Measurements from ENCODE around the gene ABHD12. TPM values are rescaled to one million over a fixed set of nuclear protein-coding genes. Genes with fewer than 3 reads are reported as not detected.

Gene ABHD12
- total RNA-seq, 2 experiments from 2014 or later = 27.1 to 27.6 TPM

- Mint-ChIP-seq H3K9me3 (no peaks in the 10 kb centered on the region), H3K4me3 (no peak overlapping the region), H3K36me3 (ENCODE audit: low read depth) (peaks cover 2% of the 10 kb centered on the region), H3K27me3 (no peaks in the 10 kb centered on the region), H3K27ac (no peak overlapping the region), H3K4me1 (peaks cover 4% of the 10 kb centered on the region)
- ChIA-PET CTCF (interaction anchor here (1.7 kb wide), 1 partner anchor 13 kb away, joined by 4 read pairs; no protein-coding TSS in a partner anchor), POLR2A (interaction anchor here (0.6 kb wide), 1 partner anchor 92 kb away, joined by 3 read pairs; no protein-coding TSS in a partner anchor)
- no peak for DNase-seq
Measured at GRCh38 chr20:25300496-25301170, 90.0 kb downstream of the ABHD12 start.

- H3K27me3 Mint-ChIP-seq = no peaks in the 10 kb centered on the region
- peaks cover 4% of the 10 kb centered on the region for H3K4me1 Mint-ChIP-seq
- no peak overlapping the region for H3K27ac Mint-ChIP-seq
- H3K36me3 Mint-ChIP-seq (ENCODE audit: low read depth) = peaks cover 2% of the 10 kb centered on the region
- H3K4me3 Mint-ChIP-seq = no peak overlapping the region
- ChIA-PET POLR2A (interaction anchor here (0.6 to 1.0 kb wide), 2 partner anchors 91 to 108 kb away, joined by 3 read pairs; partner anchors contain the start of gene GINS1), CTCF (interaction anchor here (0.9 to 1.7 kb wide), 6 partner anchors 11 to 108 kb away, joined by 3 to 5 read pairs (median 4); partner anchors contain the start of gene GINS1)
- H3K9me3 Mint-ChIP-seq = no peaks in the 10 kb centered on the region
- no peak for DNase-seq
Measured at GRCh38 chr20:25299806-25300205, 90.8 kb downstream of the ABHD12 start.

- peaks cover 4% of the 10 kb centered on the region for H3K4me1 Mint-ChIP-seq
- no peaks in the 10 kb centered on the region for H3K9me3 Mint-ChIP-seq
- no peak overlapping the region for H3K4me3 Mint-ChIP-seq
- H3K36me3 Mint-ChIP-seq (ENCODE audit: low read depth) = peaks cover 2% of the 10 kb centered on the region
- POLR2A ChIA-PET = no interaction called here
- peak overlapping the region; percentile 31 for H3K27ac Mint-ChIP-seq
- no peaks in the 10 kb centered on the region for H3K27me3 Mint-ChIP-seq
- CTCF ChIA-PET = no interaction called here
- DNase-seq = no peak
Measured at GRCh38 chr20:25297141-25297905, 93.3 kb downstream of the ABHD12 start.

- H3K4me3 Mint-ChIP-seq = no peak overlapping the region
- H3K36me3 Mint-ChIP-seq (ENCODE audit: low read depth) = peaks cover 6% of the 10 kb centered on the region
- H3K9me3 Mint-ChIP-seq = no peaks in the 10 kb centered on the region
- no peaks in the 10 kb centered on the region for H3K27me3 Mint-ChIP-seq
- peak overlapping the region; percentile 46 for H3K27ac Mint-ChIP-seq
- ChIA-PET CTCF (interaction anchor here (0.8 to 1.4 kb wide), 3 partner anchors 12 to 341 kb away, joined by 4 to 6 read pairs (median 4); no protein-coding TSS in a partner anchor), POLR2A (no interaction called here)
- peaks cover 4% of the 10 kb centered on the region for H3K4me1 Mint-ChIP-seq
- peak; percentile 31 for DNase-seq
Measured at GRCh38 chr20:25296094-25297093, 94.2 kb downstream of the ABHD12 start.

GRCh38 chr20:25295386-25296093 lies 95.1 kb downstream of the ABHD12 start:
- peak overlapping the region; percentile 46 for H3K27ac Mint-ChIP-seq
- no peaks in the 10 kb centered on the region for H3K27me3 Mint-ChIP-seq
- POLR2A ChIA-PET = no interaction called here
- CTCF ChIA-PET = interaction anchor here (0.6 to 1.4 kb wide), 4 partner anchors 13 to 1130 kb away, joined by 3 to 6 read pairs (median 4); no protein-coding TSS in a partner anchor
- H3K9me3 Mint-ChIP-seq = no peaks in the 10 kb centered on the region
- no peak for DNase-seq
- peaks cover 6% of the 10 kb centered on the region for H3K36me3 Mint-ChIP-seq (ENCODE audit: low read depth)
- no peak overlapping the region for H3K4me3 Mint-ChIP-seq
- peaks cover 4% of the 10 kb centered on the region for H3K4me1 Mint-ChIP-seq

- Mint-ChIP-seq H3K4me3 (no peak overlapping the region), H3K27me3 (no peaks in the 10 kb centered on the region), H3K9me3 (no peaks in the 10 kb centered on the region), H3K27ac (peak overlapping the region; percentile 46), H3K36me3 (ENCODE audit: low read depth) (peaks cover 9% of the 10 kb centered on the region), H3K4me1 (peaks cover 4% of the 10 kb centered on the region)
- CTCF ChIA-PET = interaction anchor here (0.6 kb wide), 1 partner anchor 1130 kb away, joined by 3 read pairs; no protein-coding TSS in a partner anchor
- DNase-seq = peak; percentile 60
- POLR2A ChIA-PET = no interaction called here
Measured at GRCh38 chr20:25294459-25295385, 95.9 kb downstream of the ABHD12 start.

- peaks cover 10% of the 10 kb centered on the region for H3K36me3 Mint-ChIP-seq (ENCODE audit: low read depth)
- peaks cover 4% of the 10 kb centered on the region for H3K4me1 Mint-ChIP-seq
- H3K27ac Mint-ChIP-seq = no peak overlapping the region
- ChIA-PET POLR2A (no interaction called here), CTCF (interaction anchor here (0.6 kb wide), 1 partner anchor 75 kb away, joined by 3 read pairs; no protein-coding TSS in a partner anchor)
- H3K9me3 Mint-ChIP-seq = no peaks in the 10 kb centered on the region
- no peak overlapping the region for H3K4me3 Mint-ChIP-seq
- DNase-seq = no peak
- no peaks in the 10 kb centered on the region for H3K27me3 Mint-ChIP-seq
Measured at GRCh38 chr20:25293910-25294458, 96.7 kb downstream of the ABHD12 start.

GRCh38 chr20:25293507-25293906 lies 97.1 kb downstream of the ABHD12 start:
- H3K36me3 Mint-ChIP-seq (ENCODE audit: low read depth) = peaks cover 13% of the 10 kb centered on the region
- no peaks in the 10 kb centered on the region for H3K9me3 Mint-ChIP-seq
- DNase-seq = no peak
- no peaks in the 10 kb centered on the region for H3K27me3 Mint-ChIP-seq
- POLR2A ChIA-PET = no interaction called here
- peaks cover 4% of the 10 kb centered on the region for H3K4me1 Mint-ChIP-seq
- CTCF ChIA-PET = interaction anchor here (0.6 kb wide), 1 partner anchor 76 kb away, joined by 3 read pairs; no protein-coding TSS in a partner anchor
- no peak overlapping the region for H3K4me3 Mint-ChIP-seq
- peak overlapping the region; percentile 19 for H3K27ac Mint-ChIP-seq

- Mint-ChIP-seq H3K27ac (no peak overlapping the region), H3K4me3 (no peak overlapping the region), H3K36me3 (ENCODE audit: low read depth) (peaks cover 11% of the 10 kb centered on the region), H3K4me1 (peaks cover 4% of the 10 kb centered on the region), H3K27me3 (no peaks in the 10 kb centered on the region), H3K9me3 (no peaks in the 10 kb centered on the region)
- POLR2A ChIA-PET = no interaction called here
- DNase-seq = no peak
- CTCF ChIA-PET = no interaction called here
Measured at GRCh38 chr20:25292176-25292891, 98.3 kb downstream of the ABHD12 start.

GRCh38 chr20:25291432-25292133 lies 99.1 kb downstream of the ABHD12 start:
- peaks cover 2% of the 10 kb centered on the region for H3K4me1 Mint-ChIP-seq
- no peaks in the 10 kb centered on the region for H3K9me3 Mint-ChIP-seq
- H3K27me3 Mint-ChIP-seq = no peaks in the 10 kb centered on the region
- CTCF ChIA-PET = no interaction called here
- H3K36me3 Mint-ChIP-seq (ENCODE audit: low read depth) = peaks cover 11% of the 10 kb centered on the region
- POLR2A ChIA-PET = no interaction called here
- no peak for DNase-seq
- H3K4me3 Mint-ChIP-seq = no peak overlapping the region
- H3K27ac Mint-ChIP-seq = peak overlapping the region; percentile 31

Measured in activated CD4-positive, alpha-beta T cell treated with anti-CD3 and anti-CD28 coated beads, Interleukin-2, amount 10 ng/mL, durations not matched to agents 7 days and 5 days (primary cell).